ENCODE measurements around the gene PTPRG. TPM values are rescaled to one million over a fixed set of nuclear protein-coding genes. Genes with fewer than 3 reads are reported as not detected.

Gene PTPRG
- total and polyA plus RNA-seq, 2 experiments from 2014 or later: 24.4 to 131 TPM

GRCh38 chr3:62051506-62051905 lies 490.1 kb downstream of the PTPRG start:
- no peaks in the 10 kb centered on the region for H3K36me3 ChIP-seq (ENCODE audit: insufficient read depth)
- H3K4me1 ChIP-seq (ENCODE audit: insufficient read depth): peaks cover 24% of the 10 kb centered on the region
- Mint-ChIP-seq H3K4me3 (no peak overlapping the region), H3K36me3 (ENCODE audit: low read depth) (no peaks in the 10 kb centered on the region), H3K4me1 (peaks cover 40% of the 10 kb centered on the region), H3K27me3 (ENCODE audit: insufficient read depth, low read depth, poor library complexity) (peaks cover 6% of the 10 kb centered on the region), H3K9me3 (no peaks in the 10 kb centered on the region), H3K27ac (no peak overlapping the region)
- H3K79me2 ChIP-seq (replicated peaks; ENCODE audit: insufficient read depth): peaks cover 48% of the 10 kb centered on the region
- H4K20me1 ChIP-seq (replicated peaks; ENCODE audit: insufficient read depth): peaks cover 4% of the 10 kb centered on the region; the same call in 1 of the 2 replicates
- H3K4me2 ChIP-seq: no peak overlapping the region
- H3K4me3 ChIP-seq: no peak overlapping the region
- no peak overlapping the region for H3K27ac ChIP-seq (ENCODE audit: low read depth)
- ATAC-seq (peak; percentile 57; the same call in 2 of the 3 replicates), DNase-seq (ENCODE audit: low spot score) (peak; percentile 67)
- H3K9me2 ChIP-seq (ENCODE audit: insufficient read depth): no peaks in the 10 kb centered on the region
- 0 out of 2 replicates have a peak, but pooled peaks cover 4% of the 10 kb centered on the region for H3F3A ChIP-seq (replicated peaks; ENCODE audit: low read depth)
- TF ChIP-seq EZH2phosphoT487 (IDR thresholded peaks at IDR 0.05; ENCODE audit: unreplicated experiment) (no peak), EZH2 (IDR thresholded peaks at IDR 0.05; ENCODE audit: low read depth, unreplicated experiment) (no peak), CTCF (conservative IDR thresholded peaks at IDR 0.05; ENCODE audit: low read depth in 2 of 2) (peak; percentile 66 to 95)
- H2AFZ ChIP-seq: no peak overlapping the region
- H3K27me3 ChIP-seq (ENCODE audit: insufficient read depth): no peaks in the 10 kb centered on the region

- Mint-ChIP-seq H3K4me3 (no peak overlapping the region), H3K9me3 (no peaks in the 10 kb centered on the region), H3K4me1 (peaks cover 41% of the 10 kb centered on the region), H3K27me3 (ENCODE audit: insufficient read depth, low read depth, poor library complexity) (peaks cover 6% of the 10 kb centered on the region), H3K36me3 (ENCODE audit: low read depth) (no peaks in the 10 kb centered on the region), H3K27ac (no peak overlapping the region)
- DNase-seq (ENCODE audit: low spot score) (no peak), ATAC-seq (no peak)
- 0 out of 2 replicates have a peak, but pooled peaks cover 4% of the 10 kb centered on the region for H3F3A ChIP-seq (replicated peaks; ENCODE audit: low read depth)
- H3K9me2 ChIP-seq (ENCODE audit: insufficient read depth): no peaks in the 10 kb centered on the region
- H3K4me3 ChIP-seq: no peak overlapping the region
- H3K4me2 ChIP-seq: no peak overlapping the region
- no peaks in the 10 kb centered on the region for H3K27me3 ChIP-seq (ENCODE audit: insufficient read depth)
- no peak overlapping the region for H2AFZ ChIP-seq
- H4K20me1 ChIP-seq (replicated peaks; ENCODE audit: insufficient read depth): peaks cover 4% of the 10 kb centered on the region; the same call in 1 of the 2 replicates
- no peaks in the 10 kb centered on the region for H3K36me3 ChIP-seq (ENCODE audit: insufficient read depth)
- H3K27ac ChIP-seq (ENCODE audit: low read depth): no peak overlapping the region
- H3K4me1 ChIP-seq (ENCODE audit: insufficient read depth): peaks cover 18% of the 10 kb centered on the region
- H3K79me2 ChIP-seq (replicated peaks; ENCODE audit: insufficient read depth): peaks cover 45% of the 10 kb centered on the region
- TF ChIP-seq STAT1 (IDR thresholded peaks at IDR 0.05; ENCODE audit: unreplicated experiment) (no peak), ZNF331 (CRISPR knock-in tag; IDR thresholded peaks at IDR 0.05; ENCODE audit: low read depth) (no peak), CREB1 (CRISPR knock-in tag; IDR thresholded peaks at IDR 0.05; ENCODE audit: low read depth) (no peak), ZNF462 (CRISPR knock-in tag; IDR thresholded peaks at IDR 0.05) (no peak), POLR2AphosphoS5 (IDR thresholded peaks at IDR 0.05; ENCODE audit: low read depth) (no peak), ETS1 (IDR thresholded peaks at IDR 0.05) (no peak), CTCF (conservative IDR thresholded peaks at IDR 0.05; ENCODE audit: low read depth in 2 of 2) (no peak), EZH2 (IDR thresholded peaks at IDR 0.05; ENCODE audit: low read depth, unreplicated experiment) (no peak), ZNF114 (CRISPR knock-in tag; IDR thresholded peaks at IDR 0.05) (no peak)
These were observed 491.0 kb downstream of the PTPRG start for GRCh38 chr3:62052331-62052730.

Data from GM23338 (cell line).